MCF 10A (cell line): ENCODE measurements around the gene ZNF70. TPM values are rescaled to one million over a fixed set of nuclear protein-coding genes. Genes with fewer than 3 reads are reported as not detected.

ENCODE experiments used
- BruUV-seq: library from RNA; stranded (reverse); fragments of 400-500 nt; replicated peaks from 2 replicates; lab custom pipeline; 2021; lab: Mats Ljungman, UMichigan
- CTCF ChIA-PET: fragments of 300-600 bp; sonication (Branson Sonifier 250); formaldehyde crosslinking; extraction: SDS; loops from one replicate; lab custom pipeline; 2021; ENCODE audit warnings: antibody characterized with exemption, inconsistent platforms; lab: Yijun Ruan, JAX
- POLR2A ChIA-PET: fragments of 300-600, 350-650 bp; sonication (Branson Sonifier 250); formaldehyde crosslinking; extraction: SDS; loops from one replicate; lab custom pipeline; 2020; ENCODE audit warnings: antibody characterized with exemption, inconsistent platforms; lab: Yijun Ruan, JAX
- DNase-seq: peaks from one replicate; pipeline ENCODE4 v3.0.0-alpha.2; 2018; ENCODE audit not compliant: unreplicated experiment
- H3K27ac Mint-ChIP-seq: one replicate; pipeline ENCODE4 v1.8.0; 2022; ENCODE audit warnings: mild to moderate bottlenecking, low read depth, mixed read lengths; ENCODE audit not compliant: unreplicated experiment
- H3K27me3 Mint-ChIP-seq: one replicate; pipeline ENCODE4 v1.8.0; 2022; ENCODE audit warnings: mixed read lengths; ENCODE audit not compliant: insufficient read depth, unreplicated experiment
- H3K36me3 Mint-ChIP-seq: one replicate; pipeline ENCODE4 v1.8.0; 2022; ENCODE audit warnings: mild to moderate bottlenecking, moderate library complexity, mixed read lengths; ENCODE audit not compliant: insufficient read depth, unreplicated experiment
- H3K4me1 Mint-ChIP-seq: one replicate; pipeline ENCODE4 v1.8.0; 2022; ENCODE audit warnings: mixed read lengths; ENCODE audit not compliant: insufficient read depth, unreplicated experiment
- H3K4me3 Mint-ChIP-seq: one replicate; pipeline ENCODE4 v1.8.0; 2022; ENCODE audit warnings: mild to moderate bottlenecking, moderate library complexity, mixed read lengths; ENCODE audit not compliant: unreplicated experiment
- H3K9me3 Mint-ChIP-seq: one replicate; pipeline ENCODE4 v1.8.0; 2022; ENCODE audit warnings: mixed read lengths; ENCODE audit not compliant: unreplicated experiment
- intact Hi-C: fragments of 100-400 bp; cut with micrococcal nuclease; formaldehyde crosslinking; loops from 2 replicates; pipeline ENCODE4 v1.14.1; 2022
- total RNA-seq: library from RNA; stranded (reverse); gene quantifications from 2 replicates; pipeline ENCODE4 v1.2.3, GENCODE V29; 2022
- TF ChIP-seq, protein P1 (sequence below): fragments of 200-600 bp; IDR thresholded peaks from one replicate; pipeline ENCODE4 v1.8.0; 2022; ENCODE audit warnings: antibody characterized with exemption, mild to moderate bottlenecking; ENCODE audit not compliant: unreplicated experiment

The ZNF70 gene
- total RNA-seq, 1 experiment from 2014 or later: 3.3 TPM

DNA sequence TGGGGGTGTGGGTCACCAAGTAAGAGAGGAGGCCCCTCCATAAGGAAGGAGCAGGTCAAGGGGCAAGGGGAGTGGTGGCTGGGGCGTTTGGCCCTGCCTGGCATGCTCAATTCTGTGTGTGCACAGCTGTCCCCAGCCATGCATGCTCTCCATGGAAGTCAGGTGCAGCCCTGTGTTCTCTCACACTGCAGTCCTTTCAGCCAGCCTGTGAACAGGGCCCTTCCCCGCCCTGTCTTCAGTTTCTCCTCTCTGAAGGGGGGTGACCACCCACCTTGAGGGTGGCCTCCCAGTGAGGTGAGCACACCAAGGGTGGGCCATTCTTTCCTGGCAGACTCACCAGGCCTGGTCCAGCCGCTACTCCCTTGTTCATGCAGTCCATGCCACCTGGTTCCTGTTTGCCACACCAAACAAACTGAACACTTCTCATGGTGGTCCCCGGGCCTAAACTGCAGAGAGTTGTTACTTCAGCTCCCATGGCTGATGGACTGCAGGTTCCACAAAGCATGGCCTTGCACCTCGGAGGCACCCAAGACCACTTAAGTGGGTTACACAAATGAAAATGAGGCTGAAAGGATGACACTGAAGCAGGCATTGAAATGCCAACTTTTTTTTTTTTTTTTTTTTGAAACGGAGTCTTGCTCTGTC lies 18.5 kb upstream of the ZNF70 start:
- intact Hi-C loops: loop anchor here (5.0 kb wide), 2 partner anchors 78 to 227 kb away; no protein-coding TSS in a partner anchor
- BruUV-seq: no TSS peak
- Mint-ChIP-seq H3K4me3 (no peak overlapping the region), H3K36me3 (peaks cover 6% of the 10 kb centered on the region), H3K9me3 (no peaks in the 10 kb centered on the region), H3K27ac (no peak overlapping the region), H3K4me1 (peaks cover 18% of the 10 kb centered on the region), H3K27me3 (no peaks in the 10 kb centered on the region)
- no peak for DNase-seq
- CTCF ChIA-PET: interaction anchor here (0.6 to 7.0 kb wide), 8 partner anchors 16 to 1054 kb away, joined by 3 to 53 read pairs (median 5); no protein-coding TSS in a partner anchor
- POLR2A ChIA-PET: interaction anchor here (2.0 kb wide), 1 partner anchor 82 kb away, joined by 11 read pairs; no protein-coding TSS in a partner anchor
- TF ChIP-seq, protein P1, sequence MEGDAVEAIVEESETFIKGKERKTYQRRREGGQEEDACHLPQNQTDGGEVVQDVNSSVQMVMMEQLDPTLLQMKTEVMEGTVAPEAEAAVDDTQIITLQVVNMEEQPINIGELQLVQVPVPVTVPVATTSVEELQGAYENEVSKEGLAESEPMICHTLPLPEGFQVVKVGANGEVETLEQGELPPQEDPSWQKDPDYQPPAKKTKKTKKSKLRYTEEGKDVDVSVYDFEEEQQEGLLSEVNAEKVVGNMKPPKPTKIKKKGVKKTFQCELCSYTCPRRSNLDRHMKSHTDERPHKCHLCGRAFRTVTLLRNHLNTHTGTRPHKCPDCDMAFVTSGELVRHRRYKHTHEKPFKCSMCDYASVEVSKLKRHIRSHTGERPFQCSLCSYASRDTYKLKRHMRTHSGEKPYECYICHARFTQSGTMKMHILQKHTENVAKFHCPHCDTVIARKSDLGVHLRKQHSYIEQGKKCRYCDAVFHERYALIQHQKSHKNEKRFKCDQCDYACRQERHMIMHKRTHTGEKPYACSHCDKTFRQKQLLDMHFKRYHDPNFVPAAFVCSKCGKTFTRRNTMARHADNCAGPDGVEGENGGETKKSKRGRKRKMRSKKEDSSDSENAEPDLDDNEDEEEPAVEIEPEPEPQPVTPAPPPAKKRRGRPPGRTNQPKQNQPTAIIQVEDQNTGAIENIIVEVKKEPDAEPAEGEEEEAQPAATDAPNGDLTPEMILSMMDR: no peak

DNA sequence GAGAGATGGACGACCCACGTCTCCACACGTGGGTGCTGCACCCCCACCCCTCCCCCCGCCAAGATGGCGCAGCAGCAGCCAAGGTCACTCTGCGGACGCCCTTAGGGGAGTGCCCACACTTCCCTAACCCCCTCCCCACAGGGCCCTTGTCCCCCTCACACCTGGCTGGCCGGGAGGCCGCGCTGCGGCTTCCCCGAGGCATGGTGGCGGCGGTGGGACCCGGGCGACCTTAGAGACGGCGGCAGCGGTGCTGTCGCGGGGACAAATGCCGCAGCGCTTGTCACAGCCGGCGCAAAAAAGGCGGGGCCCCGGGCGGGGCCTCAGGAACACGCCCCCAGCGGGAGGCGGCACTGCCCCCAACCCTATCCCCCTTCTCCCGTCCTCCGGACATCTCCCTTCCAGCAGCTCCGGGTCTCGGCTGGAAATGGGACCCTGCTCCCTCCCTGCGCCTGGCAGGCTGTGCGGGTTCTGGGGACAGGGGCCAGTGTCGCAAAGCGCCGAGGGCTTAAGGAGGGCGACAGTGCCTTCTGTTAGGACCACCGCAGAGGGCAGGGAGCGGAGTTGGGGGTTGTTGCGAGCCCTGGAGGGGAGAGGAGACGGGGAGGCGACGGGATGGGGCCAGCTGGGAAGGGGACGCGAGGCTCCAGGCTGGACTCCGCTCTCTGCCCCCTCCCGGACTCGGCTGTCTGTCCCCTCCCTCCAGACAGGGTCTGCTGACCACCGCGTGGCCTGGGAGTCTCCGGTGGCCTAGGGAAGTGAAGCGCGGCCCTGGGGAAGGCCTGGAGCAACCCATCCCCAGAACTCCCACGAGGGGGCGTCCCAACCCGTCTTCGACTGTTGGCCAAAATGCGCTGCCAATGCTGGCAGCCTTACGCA lies 17.0 kb upstream of the ZNF70 start, which contains the start of gene CHCHD10:
TSS of gene CHCHD10 (minus strand) at position 300 of the 876 bp plus-strand sequence. CDS start at position 202, 98 bp downstream.
- no peaks in the 10 kb centered on the region for H3K27me3 Mint-ChIP-seq

DNA sequence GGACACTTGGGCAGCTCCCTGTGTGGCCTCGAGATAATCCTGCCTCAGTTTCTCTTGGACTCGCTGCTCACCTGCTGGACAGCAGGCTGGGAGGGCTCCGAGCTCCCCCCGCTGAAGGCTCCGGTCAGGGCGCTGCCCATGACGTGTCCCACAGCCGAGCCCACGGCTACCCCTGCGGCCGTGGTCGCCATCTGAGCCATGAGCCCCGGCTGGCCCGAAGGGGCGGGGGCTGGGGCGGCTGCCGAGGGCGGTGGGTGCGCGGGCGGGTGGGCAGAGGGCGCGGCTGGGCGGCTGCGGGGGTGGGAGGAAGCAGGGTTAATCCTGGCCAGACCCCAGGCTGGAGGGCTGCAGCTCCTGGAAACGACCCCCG lies 16.4 kb upstream of the ZNF70 start:
- Mint-ChIP-seq H3K36me3 (no peaks in the 10 kb centered on the region), H3K27ac (no peak overlapping the region), H3K27me3 (no peaks in the 10 kb centered on the region), H3K4me3 (peak overlapping the region; percentile 69), H3K9me3 (no peaks in the 10 kb centered on the region), H3K4me1 (peaks cover 9% of the 10 kb centered on the region)
- DNase-seq: no peak
- CTCF ChIA-PET: interaction anchor here (0.5 to 7.0 kb wide), 8 partner anchors 9 to 1548 kb away, joined by 3 to 53 read pairs (median 4); partner anchors contain the start of gene VPREB3
- intact Hi-C loops: loop anchor here (5.0 kb wide), 2 partner anchors 80 to 225 kb away; no protein-coding TSS in a partner anchor
- BruUV-seq: no TSS peak
- TF ChIP-seq, protein P1: no peak
- POLR2A ChIA-PET: interaction anchor here (1.0 to 2.0 kb wide), 7 partner anchors 15 to 146 kb away, joined by 3 to 12 read pairs (median 5); partner anchors contain the start of genes SLC2A11 and ZNF70

More for the DNA sequence above, 17.0 kb upstream of the ZNF70 start, which contains the start of gene CHCHD10:
- Mint-ChIP-seq H3K9me3 (no peaks in the 10 kb centered on the region), H3K4me1 (peaks cover 9% of the 10 kb centered on the region), H3K4me3 (peak within 1 kb of the TSS; percentile 69), H3K27ac (no peak within 1 kb of the TSS), H3K36me3 (peaks cover under 1% of the 10 kb centered on the region)
- POLR2A ChIA-PET: interaction anchor here (0.8 to 2.0 kb wide), 9 partner anchors 14 to 152 kb away, joined by 3 to 12 read pairs (median 4); partner anchors contain the start of genes SLC2A11 and ZNF70
- CTCF ChIA-PET: interaction anchor here (0.5 to 7.0 kb wide), 11 partner anchors 9 to 1549 kb away, joined by 3 to 53 read pairs (median 4); partner anchors contain the start of genes MIF and VPREB3
- peak; percentile 69 for DNase-seq
- no TSS peak for BruUV-seq
- intact Hi-C loops: loop anchor here (5.0 kb wide), 2 partner anchors 79 to 226 kb away; no protein-coding TSS in a partner anchor
- TF ChIP-seq, protein P1: peak; percentile 68
